ENCODE results near the gene GPX2. TPM values are rescaled to one million over a fixed set of nuclear protein-coding genes. Genes with fewer than 3 reads are reported as not detected.
A peak's percentile ranks its signal among the peaks of the same experiment; 100 is the strongest.
"Not testable (repeated sequence)": the region's sequence is repeated elsewhere in the genome, so short reads cannot be mapped to it uniquely, and the experiment has no call there.

The GPX2 gene
- total RNA-seq, 4 donors from 2014 or later = 1.9 to 37.6 (median 21.0) TPM

DNA sequence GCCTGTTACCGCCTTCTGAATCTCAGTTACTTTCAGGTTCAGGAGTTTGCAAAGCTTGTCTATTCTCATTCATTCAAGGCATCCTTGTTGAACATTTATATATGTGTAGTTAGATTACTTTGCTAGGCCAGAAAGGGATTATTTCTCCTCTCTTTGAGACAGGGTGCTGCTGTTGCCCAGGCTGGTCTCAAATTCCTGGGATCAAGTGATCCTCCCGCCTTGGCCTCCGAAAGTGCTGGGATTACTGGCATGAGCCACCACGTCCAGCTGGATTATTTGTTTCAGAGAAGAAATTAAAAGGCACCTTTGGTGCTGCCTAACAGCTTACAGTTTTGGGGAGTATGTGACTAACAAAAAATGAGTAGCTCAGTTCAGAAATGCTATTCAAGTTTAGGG, 27.5 kb downstream of the GPX2 start:
- no peak for TF ChIP-seq POLR2A (IDR thresholded peaks at IDR 0.05)
- no peak for TF ChIP-seq CTCF (IDR thresholded peaks at IDR 0.05)
- intact Hi-C loops (cut with DNase I; ENCODE audit: low total_unique reads) = no loop called here
- no peak for DNase-seq (ENCODE audit: low spot score in 2 of 2)
- WGBS, 2 donors = 15 to 24% methylated on average over 4 of the region's 4 CpGs
- H3K4me3 ChIP-seq (ENCODE audit: low read depth, poor library complexity, severe bottlenecking) = peak overlapping the region; percentile 81

- DNase-seq (ENCODE audit: low spot score in 2 of 2) = peak; percentile 99
- TF ChIP-seq POLR2A (IDR thresholded peaks at IDR 0.05) (peak in 1 of 2 donors; percentile 83), CTCF (IDR thresholded peaks at IDR 0.05) (no peak)
- intact Hi-C loops (cut with DNase I; ENCODE audit: low total_unique reads) = no loop called here
- WGBS, 2 donors = 0 to 1% methylated on average over 26 to 41 of the region's 49 CpGs
- peak within 1 kb of the TSS; percentile 81 for H3K4me3 ChIP-seq (ENCODE audit: low read depth, poor library complexity, severe bottlenecking)
Observed at GRCh38 chr14:64914237-64915028, 28.1 kb downstream of the GPX2 start, which contains the start of gene CHURC1. Gene CHURC1 (plus strand): TSS chr14:64914455. CDS start chr14:64914496, 41 bp downstream.

GRCh38 chr14:64913477-64913876, 29.1 kb downstream of the GPX2 start:
- H3K4me3 ChIP-seq (ENCODE audit: low read depth, poor library complexity, severe bottlenecking); intact Hi-C loops (cut with DNase I; ENCODE audit: low total_unique reads); DNase-seq (ENCODE audit: low spot score in 2 of 2): not testable (repeated sequence)
- 66 to 80% methylated on average over 5 of the region's 5 CpGs for WGBS, 2 donors

GRCh38 chr14:64912261-64912660, 30.3 kb downstream of the GPX2 start:
- TF ChIP-seq CTCF (IDR thresholded peaks at IDR 0.05) (no peak), POLR2A (IDR thresholded peaks at IDR 0.05) (no peak)
- no peak for DNase-seq (ENCODE audit: low spot score in 2 of 2)
- 34 to 92% methylated on average over 1 of the region's 1 CpG for WGBS, 2 donors
- H3K4me3 ChIP-seq (ENCODE audit: low read depth, poor library complexity, severe bottlenecking) = no peak overlapping the region
- intact Hi-C loops (cut with DNase I; ENCODE audit: low total_unique reads) = no loop called here

DNA sequence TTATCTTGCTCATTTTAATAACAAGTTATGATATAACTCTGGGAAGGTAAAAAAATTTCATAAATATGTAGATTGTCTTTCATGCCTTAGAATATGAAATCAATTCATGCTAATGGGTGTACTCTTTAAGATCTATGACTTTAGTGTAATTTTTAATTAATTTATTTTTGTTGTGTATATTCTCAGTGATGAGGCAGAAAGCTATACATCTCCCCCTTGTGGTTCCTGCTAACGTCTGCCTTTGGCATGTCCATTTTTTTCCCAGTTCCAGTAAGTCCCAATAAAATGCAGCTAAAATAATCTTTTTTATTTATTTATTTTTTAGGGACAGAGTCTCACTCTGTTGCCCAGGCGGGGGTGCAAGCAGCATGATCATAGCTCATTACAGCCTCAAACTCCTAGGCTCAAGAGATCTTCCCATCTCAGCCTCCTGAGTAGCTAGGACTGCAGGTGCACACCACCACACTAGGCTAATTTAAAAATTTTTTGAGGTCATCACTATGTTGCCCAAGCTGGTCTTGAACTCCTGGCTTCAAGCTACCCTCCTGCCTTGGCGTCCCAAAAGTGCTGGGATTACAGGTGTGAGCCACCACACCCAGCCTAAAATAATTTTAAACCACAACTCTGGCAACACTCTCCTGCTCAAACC, 31.6 kb downstream of the GPX2 start:
- 20 to 31% methylated on average over 3 of the region's 3 CpGs for WGBS, 2 donors
- no peak for DNase-seq (ENCODE audit: low spot score in 2 of 2)
- no peak overlapping the region for H3K4me3 ChIP-seq (ENCODE audit: low read depth, poor library complexity, severe bottlenecking)
- no peak for TF ChIP-seq POLR2A (IDR thresholded peaks at IDR 0.05)
- intact Hi-C loops (cut with DNase I; ENCODE audit: low total_unique reads) = no loop called here

DNA sequence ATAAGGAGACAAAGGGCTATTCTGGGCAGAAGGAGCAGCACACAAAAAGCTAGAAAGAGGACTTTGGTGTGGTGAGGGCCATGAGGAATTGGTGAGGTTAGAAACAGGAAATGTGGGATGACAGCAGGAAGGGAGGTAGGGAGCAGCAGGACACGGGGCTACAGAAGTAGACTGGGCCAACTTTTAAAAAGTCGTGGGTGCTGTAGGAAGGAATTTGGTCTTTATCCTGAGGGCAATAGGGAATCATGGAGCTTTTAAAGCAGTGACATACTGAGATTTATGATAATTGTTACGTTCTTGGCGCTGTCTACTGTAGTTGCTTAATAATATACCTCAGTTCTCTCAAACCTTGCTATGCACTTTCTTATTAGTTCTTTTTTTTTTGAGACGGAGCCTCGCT, 36.5 kb downstream of the GPX2 start:
- DNase-seq (ENCODE audit: low spot score in 2 of 2) = no peak
- intact Hi-C loops (cut with DNase I; ENCODE audit: low total_unique reads) = no loop called here
- TF ChIP-seq CTCF (IDR thresholded peaks at IDR 0.05) (no peak), POLR2A (IDR thresholded peaks at IDR 0.05) (no peak)
- 40 to 44% methylated on average over 6 of the region's 6 CpGs for WGBS, 2 donors
- H3K4me3 ChIP-seq (ENCODE audit: low read depth, poor library complexity, severe bottlenecking) = no peak overlapping the region
